Suprapubic skin (tissue), 4 donors: Measurements from ENCODE around the gene C8G.

Experiments
- EP300 ChIP-seq: sonication (generic); formaldehyde crosslinking; IDR thresholded peaks from one replicate; pipeline ENCODE4 v1.6.1; 2017; ENCODE audit warnings: antibody characterized with exemption
- POLR2A ChIP-seq, 2 donors: fragments of 450-650 bp; IDR thresholded peaks; one replicate each; pipeline ENCODE4 v1.6.1; 2017; ENCODE audit warnings: antibody characterized with exemption in 2 of 2, mild to moderate bottlenecking in 2 of 2, moderate library complexity in 2 of 2
- POLR2AphosphoS5 ChIP-seq, 3 donors: sonication (generic); formaldehyde crosslinking; IDR thresholded peaks; one replicate each; pipeline ENCODE4 v1.6.1; 2017; ENCODE audit warnings: antibody characterized with exemption in 3 of 3
- TF ChIP-seq, protein P1 (sequence below), 2 donors: fragments of 200-600 bp in 1 of 2; fragments of 450-650 bp in 1 of 2; sonication (generic) in 1 of 2; IDR thresholded peaks; one replicate each; pipeline ENCODE4 v1.5.1; 2016 to 2019; ENCODE audit warnings: antibody characterized with exemption in 2 of 2, mild to moderate bottlenecking in 1 of 2, moderate library complexity in 1 of 2

DNA sequence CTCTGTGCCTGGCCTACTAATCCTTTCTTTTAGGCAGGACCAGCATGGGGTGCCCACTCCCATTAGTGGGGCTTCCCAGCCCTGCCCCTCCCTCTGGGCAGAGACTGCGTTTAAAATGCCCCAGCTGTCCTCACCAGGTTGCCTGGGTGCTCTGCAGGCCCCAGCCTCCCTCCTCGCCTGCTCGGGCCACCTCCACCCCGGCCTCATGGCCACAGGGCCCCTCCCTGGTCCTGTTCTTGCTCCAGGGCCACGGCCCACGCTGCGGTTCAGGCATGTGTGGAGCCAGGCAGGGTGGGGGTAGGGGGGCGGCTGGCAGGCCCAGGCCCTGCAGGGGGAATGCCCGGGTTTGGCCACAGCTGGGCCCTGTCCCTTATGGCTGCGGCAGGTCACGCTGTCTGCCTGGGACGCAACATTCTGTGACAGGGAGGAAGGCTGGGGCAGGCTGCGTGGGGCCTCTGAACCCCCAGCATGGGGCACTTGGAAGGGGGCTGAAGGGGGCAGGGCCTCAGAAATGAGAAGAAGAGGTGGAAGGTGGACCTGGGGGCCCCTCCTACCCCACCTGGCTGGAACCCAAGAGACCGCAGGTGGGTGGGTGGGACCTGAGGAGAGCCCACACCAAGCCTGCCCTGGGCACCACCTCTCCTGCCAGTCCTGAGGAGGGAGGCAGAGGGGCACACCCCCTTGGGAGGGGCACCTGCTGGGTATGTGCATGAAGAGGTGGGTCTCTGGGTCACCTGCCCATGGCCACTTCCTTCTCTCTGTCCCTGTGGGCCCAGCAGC, 6.7 kb downstream of the C8G start, which contains the start of gene LCN12:
- TF ChIP-seq, protein P1, sequence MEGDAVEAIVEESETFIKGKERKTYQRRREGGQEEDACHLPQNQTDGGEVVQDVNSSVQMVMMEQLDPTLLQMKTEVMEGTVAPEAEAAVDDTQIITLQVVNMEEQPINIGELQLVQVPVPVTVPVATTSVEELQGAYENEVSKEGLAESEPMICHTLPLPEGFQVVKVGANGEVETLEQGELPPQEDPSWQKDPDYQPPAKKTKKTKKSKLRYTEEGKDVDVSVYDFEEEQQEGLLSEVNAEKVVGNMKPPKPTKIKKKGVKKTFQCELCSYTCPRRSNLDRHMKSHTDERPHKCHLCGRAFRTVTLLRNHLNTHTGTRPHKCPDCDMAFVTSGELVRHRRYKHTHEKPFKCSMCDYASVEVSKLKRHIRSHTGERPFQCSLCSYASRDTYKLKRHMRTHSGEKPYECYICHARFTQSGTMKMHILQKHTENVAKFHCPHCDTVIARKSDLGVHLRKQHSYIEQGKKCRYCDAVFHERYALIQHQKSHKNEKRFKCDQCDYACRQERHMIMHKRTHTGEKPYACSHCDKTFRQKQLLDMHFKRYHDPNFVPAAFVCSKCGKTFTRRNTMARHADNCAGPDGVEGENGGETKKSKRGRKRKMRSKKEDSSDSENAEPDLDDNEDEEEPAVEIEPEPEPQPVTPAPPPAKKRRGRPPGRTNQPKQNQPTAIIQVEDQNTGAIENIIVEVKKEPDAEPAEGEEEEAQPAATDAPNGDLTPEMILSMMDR (IDR thresholded peaks at IDR 0.05) = no peak
- TF ChIP-seq POLR2AphosphoS5 (IDR thresholded peaks at IDR 0.05) (no peak), POLR2A (IDR thresholded peaks at IDR 0.05) (no peak), EP300 (no peak)
